ENCODE data around the gene FOXK1.
A peak's percentile ranks its signal among the peaks of the same experiment; 100 is the strongest.

The FOXK1 gene

DNA sequence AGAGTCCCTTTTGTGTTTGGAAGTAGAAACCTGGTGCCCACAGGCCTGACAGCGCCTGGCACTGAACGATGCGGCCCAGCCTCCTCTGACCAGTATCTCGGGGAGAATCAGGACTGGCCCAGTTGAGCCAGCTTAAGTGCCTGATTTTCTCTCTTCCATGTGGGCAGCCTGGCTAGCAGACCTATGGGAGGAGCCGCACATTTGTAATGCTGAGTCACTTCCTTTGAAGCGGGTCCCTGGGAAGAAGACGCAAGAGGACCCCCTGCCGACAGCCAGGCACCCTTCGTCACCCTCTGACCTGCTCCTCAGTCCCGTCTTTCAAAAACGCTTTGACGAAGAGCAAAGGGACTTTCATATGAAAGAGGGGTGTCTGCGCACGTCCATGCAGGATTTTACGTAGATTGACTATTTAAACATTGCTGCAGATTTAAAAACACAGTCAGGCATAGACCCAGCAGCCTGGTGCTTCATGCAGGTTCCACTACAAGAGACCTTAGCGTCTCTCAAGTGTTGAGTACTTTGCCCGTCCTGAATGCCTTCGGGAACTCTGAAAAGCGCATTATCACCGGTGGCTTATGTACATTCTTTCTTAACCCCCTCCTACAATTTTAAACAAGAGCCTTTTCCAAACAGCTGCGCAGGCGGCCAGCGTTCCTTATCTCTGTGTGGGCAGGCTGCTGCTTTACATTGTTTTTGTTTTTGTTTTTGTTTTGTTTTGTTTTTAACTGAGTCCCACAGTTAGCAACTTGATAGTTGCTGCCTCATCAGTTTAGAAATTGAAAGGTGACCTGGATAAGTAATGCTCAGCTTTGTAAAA lies 56.8 kb downstream of the FOXK1 start:
- H3K27ac ChIP-seq (ENCODE audit: low read depth, low read length), result peak overlapping the region; percentile 72
- peak overlapping the region; percentile 54 for H2BK120ac ChIP-seq (ENCODE audit: low read depth, low read length)
- no peak overlapping the region for H4K5ac ChIP-seq (ENCODE audit: low read length)

GRCh38 chr7:4739528-4739992 lies 57.5 kb downstream of the FOXK1 start:
- Histone ChIP-seq H3K23ac (ENCODE audit: low read length) (no peak overlapping the region), H3K4ac (ENCODE audit: low read depth, low read length) (peak overlapping the region; percentile 82), H4K5ac (ENCODE audit: low read length) (no peak overlapping the region), H4K8ac (ENCODE audit: low read depth, low read length) (no peak overlapping the region), H3K79me2 (ENCODE audit: control insufficient read depth, insufficient read depth, low read length) (no peaks in the 10 kb centered on the region), H3K4me3 (ENCODE audit: low read length) (no peak overlapping the region), H3K4me1 (ENCODE audit: control insufficient read depth, low read depth, low read length) (peaks cover 7% of the 10 kb centered on the region), H3K18ac (ENCODE audit: low read length) (peak overlapping the region; percentile 60), H3K4me2 (ENCODE audit: low read length) (no peak overlapping the region), H3K27ac (ENCODE audit: low read depth, low read length) (peak overlapping the region; percentile 72), H3K36me3 (ENCODE audit: control insufficient read depth, insufficient read depth, low read length) (no peaks in the 10 kb centered on the region), H2AK5ac (ENCODE audit: low read length) (no peak overlapping the region), H2BK120ac (ENCODE audit: low read depth, low read length) (no peak overlapping the region), H3K27me3 (ENCODE audit: insufficient read depth, low read length, poor library complexity) (no peaks in the 10 kb centered on the region), H3K56ac (ENCODE audit: low read length) (no peak overlapping the region), H3K79me1 (ENCODE audit: low read length) (peaks cover 4% of the 10 kb centered on the region), H2BK15ac (replicated peaks; ENCODE audit: low read depth) (no peak overlapping the region), H3K9ac (ENCODE audit: low read length) (no peak overlapping the region), H2BK5ac (ENCODE audit: low read length) (no peak overlapping the region)
- no CpG with 5 or more reads among the region's 16 CpGs for WGBS (ENCODE audit: extremely low coverage, insufficient coverage, low lambda C conversion rate)
- peak; percentile 19 for DNase-seq

More for the DNA sequence above, 56.8 kb downstream of the FOXK1 start:
- DNase-seq, result peak; percentile 84
- Histone ChIP-seq H3K56ac (ENCODE audit: low read length) (peak overlapping the region; percentile 71), H3K9ac (ENCODE audit: low read length) (peak overlapping the region; percentile 0), H2BK15ac (replicated peaks; ENCODE audit: low read depth) (no peak overlapping the region), H3K23ac (ENCODE audit: low read length) (no peak overlapping the region), H4K8ac (ENCODE audit: low read depth, low read length) (no peak overlapping the region), H3K79me1 (ENCODE audit: low read length) (peaks cover 4% of the 10 kb centered on the region), H3K4me1 (ENCODE audit: control insufficient read depth, low read depth, low read length) (peaks cover 7% of the 10 kb centered on the region), H2AK5ac (ENCODE audit: low read length) (no peak overlapping the region), H3K79me2 (ENCODE audit: control insufficient read depth, insufficient read depth, low read length) (no peaks in the 10 kb centered on the region), H3K4ac (ENCODE audit: low read depth, low read length) (peak overlapping the region; percentile 82), H3K4me2 (ENCODE audit: low read length) (no peak overlapping the region), H2BK5ac (ENCODE audit: low read length) (peak overlapping the region; percentile 65), H3K36me3 (ENCODE audit: control insufficient read depth, insufficient read depth, low read length) (no peaks in the 10 kb centered on the region), H3K18ac (ENCODE audit: low read length) (peak overlapping the region; percentile 86), H3K4me3 (ENCODE audit: low read length) (no peak overlapping the region), H3K27me3 (ENCODE audit: insufficient read depth, low read length, poor library complexity) (no peaks in the 10 kb centered on the region)
- no CpG with 5 or more reads among the region's 23 CpGs for WGBS (ENCODE audit: extremely low coverage, insufficient coverage, low lambda C conversion rate)

DNA sequence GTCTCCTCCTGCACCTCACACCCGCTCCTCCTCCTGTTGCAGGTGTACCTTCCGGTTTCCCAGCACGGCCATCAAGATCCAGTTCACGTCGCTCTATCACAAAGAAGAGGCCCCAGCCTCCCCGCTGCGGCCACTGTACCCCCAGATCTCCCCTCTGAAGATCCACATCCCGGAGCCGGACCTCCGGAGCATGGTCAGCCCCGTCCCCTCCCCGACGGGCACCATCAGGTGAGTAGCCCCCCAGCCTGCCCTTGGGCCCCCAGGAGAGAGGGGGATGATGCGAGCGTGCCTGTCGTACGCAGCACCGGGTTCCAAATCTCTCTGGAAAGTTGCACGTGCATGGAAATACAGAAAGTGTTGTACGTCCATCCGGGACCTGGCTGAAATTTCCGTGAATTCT lies 58.7 kb downstream of the FOXK1 start:
- Histone ChIP-seq H3K36me3 (ENCODE audit: control insufficient read depth, insufficient read depth, low read length) (no peaks in the 10 kb centered on the region), H3K79me1 (ENCODE audit: low read length) (peaks cover 4% of the 10 kb centered on the region), H3K4me1 (ENCODE audit: control insufficient read depth, low read depth, low read length) (peaks cover 8% of the 10 kb centered on the region), H4K8ac (ENCODE audit: low read depth, low read length) (no peak overlapping the region), H2BK120ac (ENCODE audit: low read depth, low read length) (no peak overlapping the region), H3K4ac (ENCODE audit: low read depth, low read length) (no peak overlapping the region), H3K27me3 (ENCODE audit: insufficient read depth, low read length, poor library complexity) (no peaks in the 10 kb centered on the region), H2BK5ac (ENCODE audit: low read length) (no peak overlapping the region), H3K23ac (ENCODE audit: low read length) (no peak overlapping the region), H4K5ac (ENCODE audit: low read length) (no peak overlapping the region), H2AK5ac (ENCODE audit: low read length) (no peak overlapping the region), H3K56ac (ENCODE audit: low read length) (no peak overlapping the region), H3K4me2 (ENCODE audit: low read length) (no peak overlapping the region), H3K9ac (ENCODE audit: low read length) (no peak overlapping the region), H3K18ac (ENCODE audit: low read length) (no peak overlapping the region), H3K79me2 (ENCODE audit: control insufficient read depth, insufficient read depth, low read length) (no peaks in the 10 kb centered on the region), H2BK15ac (replicated peaks; ENCODE audit: low read depth) (no peak overlapping the region), H3K27ac (ENCODE audit: low read depth, low read length) (no peak overlapping the region), H3K4me3 (ENCODE audit: low read length) (no peak overlapping the region)
- no CpG with 5 or more reads among the region's 22 CpGs for whole genome bisulfite sequencing (ENCODE audit: extremely low coverage, insufficient coverage, low lambda C conversion rate)
- DNase-seq, result no peak

GRCh38 chr7:4742051-4742573 lies 60.0 kb downstream of the FOXK1 start:
- no peak overlapping the region for H3K4me3 ChIP-seq (ENCODE audit: low read length)
- no peaks in the 10 kb centered on the region for H3K27me3 ChIP-seq (ENCODE audit: insufficient read depth, low read length, poor library complexity)
- no peak overlapping the region for H3K23ac ChIP-seq (ENCODE audit: low read length)
- no peak for DNase-seq
- H2AK5ac ChIP-seq (ENCODE audit: low read length), result no peak overlapping the region
- no peak overlapping the region for H4K8ac ChIP-seq (ENCODE audit: low read depth, low read length)
- H3K4me2 ChIP-seq (ENCODE audit: low read length), result no peak overlapping the region
- no peak overlapping the region for H3K27ac ChIP-seq (ENCODE audit: low read depth, low read length)
- H3K18ac ChIP-seq (ENCODE audit: low read length), result no peak overlapping the region
- peaks cover 4% of the 10 kb centered on the region for H3K79me1 ChIP-seq (ENCODE audit: low read length)
- no peaks in the 10 kb centered on the region for H3K36me3 ChIP-seq (ENCODE audit: control insufficient read depth, insufficient read depth, low read length)
- peaks cover 8% of the 10 kb centered on the region for H3K4me1 ChIP-seq (ENCODE audit: control insufficient read depth, low read depth, low read length)
- H3K56ac ChIP-seq (ENCODE audit: low read length), result no peak overlapping the region
- H3K4ac ChIP-seq (ENCODE audit: low read depth, low read length), result no peak overlapping the region
- no peak overlapping the region for H2BK120ac ChIP-seq (ENCODE audit: low read depth, low read length)
- no peak overlapping the region for H2BK15ac ChIP-seq (replicated peaks; ENCODE audit: low read depth)
- no peak overlapping the region for H4K5ac ChIP-seq (ENCODE audit: low read length)
- no peak overlapping the region for H2BK5ac ChIP-seq (ENCODE audit: low read length)
- H3K79me2 ChIP-seq (ENCODE audit: control insufficient read depth, insufficient read depth, low read length), result no peaks in the 10 kb centered on the region
- WGBS (ENCODE audit: extremely low coverage, insufficient coverage, low lambda C conversion rate), result no CpG with 5 or more reads among the region's 23 CpGs
- H3K9ac ChIP-seq (ENCODE audit: low read length), result no peak overlapping the region

GRCh38 chr7:4742852-4743251 lies 60.8 kb downstream of the FOXK1 start:
- H3K27me3 ChIP-seq (ENCODE audit: insufficient read depth, low read length, poor library complexity), result no peaks in the 10 kb centered on the region
- no peaks in the 10 kb centered on the region for H3K79me2 ChIP-seq (ENCODE audit: control insufficient read depth, insufficient read depth, low read length)
- no peak overlapping the region for H2BK15ac ChIP-seq (replicated peaks; ENCODE audit: low read depth)
- H4K5ac ChIP-seq (ENCODE audit: low read length), result no peak overlapping the region
- H3K9ac ChIP-seq (ENCODE audit: low read length), result no peak overlapping the region
- no peak for DNase-seq
- H3K27ac ChIP-seq (ENCODE audit: low read depth, low read length), result no peak overlapping the region
- H2BK5ac ChIP-seq (ENCODE audit: low read length), result no peak overlapping the region
- H3K79me1 ChIP-seq (ENCODE audit: low read length), result no peaks in the 10 kb centered on the region
- no peak overlapping the region for H4K8ac ChIP-seq (ENCODE audit: low read depth, low read length)
- no peak overlapping the region for H3K56ac ChIP-seq (ENCODE audit: low read length)
- no peak overlapping the region for H3K4me2 ChIP-seq (ENCODE audit: low read length)
- H3K4ac ChIP-seq (ENCODE audit: low read depth, low read length), result no peak overlapping the region
- H3K4me1 ChIP-seq (ENCODE audit: control insufficient read depth, low read depth, low read length), result peaks cover 8% of the 10 kb centered on the region
- no CpG with 5 or more reads among the region's 10 CpGs for WGBS (ENCODE audit: extremely low coverage, insufficient coverage, low lambda C conversion rate)
- no peak overlapping the region for H3K4me3 ChIP-seq (ENCODE audit: low read length)
- H3K18ac ChIP-seq (ENCODE audit: low read length), result no peak overlapping the region
- H2BK120ac ChIP-seq (ENCODE audit: low read depth, low read length), result no peak overlapping the region
- H2AK5ac ChIP-seq (ENCODE audit: low read length), result no peak overlapping the region
- no peaks in the 10 kb centered on the region for H3K36me3 ChIP-seq (ENCODE audit: control insufficient read depth, insufficient read depth, low read length)
- no peak overlapping the region for H3K23ac ChIP-seq (ENCODE audit: low read length)

Measured in mesendoderm (in vitro differentiated cells).